Testis (tissue), 3 donors: Measurements from ENCODE around the gene CELSR3. TPM values are rescaled to one million over a fixed set of nuclear protein-coding genes. Genes with fewer than 3 reads are reported as not detected.

Experiments
- DNase-seq: peaks from one replicate; pipeline ENCODE4 v3.0.0-alpha.2; 2019
- H3K27ac ChIP-seq, 2 donors: fragments of 200-600 bp; sonication (generic); one replicate each; pipeline ENCODE4 v1.5.1; 2019
- H3K27me3 ChIP-seq: fragments of 200-600 bp; sonication (generic); one replicate; pipeline ENCODE4 v1.5.1; 2019
- H3K36me3 ChIP-seq: fragments of 200-600 bp; sonication (generic); one replicate; pipeline ENCODE4 v1.5.1; 2017; ENCODE audit warnings: low read depth; ENCODE audit errors: missing control alignments
- H3K4me1 ChIP-seq: fragments of 200-600 bp; sonication (generic); one replicate; pipeline ENCODE4 v1.5.1; 2019
- H3K4me3 ChIP-seq, 2 donors: fragments of 200-600 bp; sonication (generic); one replicate each; pipeline ENCODE4 v1.5.1; 2017 to 2019
- H3K9me3 ChIP-seq: fragments of 200-600 bp; sonication (generic); one replicate; pipeline ENCODE4 v1.5.1; 2017
- CTCF ChIP-seq, 3 experiments: fragments of 450-650 bp in 2 of 3; fragments of 200-600 bp in 1 of 3; sonication (generic) in 1 of 3; IDR thresholded peaks; one replicate each; pipeline ENCODE4 v1.5.1; 2016 to 2019; ENCODE audit warnings: antibody characterized with exemption in 3 of 3, mild to moderate bottlenecking in 2 of 3, moderate library complexity in 1 of 3
- POLR2A ChIP-seq: fragments of 450-650 bp; IDR thresholded peaks from one replicate; pipeline ENCODE4 v1.6.1; 2017; ENCODE audit warnings: antibody characterized with exemption, mild to moderate bottlenecking, moderate library complexity
- WGBS, 2 donors: methylation state at CpG; one replicate each; pipeline ENCODE4 v1.1.5; 2018; 5-methylcytosine and 5-hydroxymethylcytosine counted together
- intact Hi-C: fragments of 100-400 bp; cut with DNase I; formaldehyde crosslinking; loops from one replicate; pipeline ENCODE4 v1.15.1; 2023; ENCODE audit warnings: low total_unique reads
- polyA plus RNA-seq: library from polyadenylated mRNA; stranded (reverse); fragments of 350-450 nt; fragmentation: Illumina TruSeq; extraction: RNeasy Lipid Tissue Mini Kit (QIAGEN cat#74804); gene quantifications from one replicate; pipeline ENCODE4 v1.2.3, GENCODE V29; 2014; ENCODE audit warnings: low read depth, low replicate concordance; ENCODE audit not compliant: insufficient read depth
- total RNA-seq, 2 donors: library from RNA; depleted of rRNA; stranded (reverse); fragments of >200 nt; gene quantifications; one replicate each; pipeline ENCODE4 v1.2.3, GENCODE V29; 2016

The CELSR3 gene
- total and polyA plus RNA-seq, 3 donors from 2014 or later, result 13.5 to 17.5 (median 14.3) TPM

- WGBS, 2 donors, result 83% methylated on average over 1 to 9 of the region's 9 CpGs
- no peaks in the 10 kb centered on the region for H3K9me3 ChIP-seq
- H3K36me3 ChIP-seq, result no peaks in the 10 kb centered on the region
- no peak for DNase-seq
- no peaks in the 10 kb centered on the region for H3K4me1 ChIP-seq
- no peaks in the 10 kb centered on the region for H3K27me3 ChIP-seq
- TF ChIP-seq CTCF (IDR thresholded peaks at IDR 0.05) (no peak), POLR2A (no peak)
- intact Hi-C loops, result no loop called here
- H3K27ac ChIP-seq, result no peak overlapping the region
- no peak overlapping the region for H3K4me3 ChIP-seq
Measured at GRCh38 chr3:48674505-48674904, 11.8 kb upstream of the CELSR3 start.

GRCh38 chr3:48672522-48672921 is 9.8 kb upstream of the CELSR3 start:
- intact Hi-C loops, result no loop called here
- WGBS, 2 donors, result 36 to 40% methylated on average over 1 of the region's 1 CpG
- no peak for DNase-seq

GRCh38 chr3:48664929-48665328 is 2.2 kb upstream of the CELSR3 start:
- no peaks in the 10 kb centered on the region for H3K9me3 ChIP-seq
- intact Hi-C loops, result no loop called here
- peak overlapping the region in 1 of 2 donors; percentile 53 for H3K4me3 ChIP-seq
- H3K27me3 ChIP-seq, result no peaks in the 10 kb centered on the region
- TF ChIP-seq CTCF (IDR thresholded peaks at IDR 0.05) (no peak), POLR2A (no peak)
- no peak for DNase-seq
- 73 to 79% methylated on average over 4 of the region's 4 CpGs for WGBS, 2 donors
- peaks cover 11% of the 10 kb centered on the region for H3K4me1 ChIP-seq
- H3K27ac ChIP-seq, result peak overlapping the region in 1 of 2 donors; percentile 93
- no peaks in the 10 kb centered on the region for H3K36me3 ChIP-seq

More at GRCh38 chr3:48672522-48672921, 9.8 kb upstream of the CELSR3 start:
- H3K27ac ChIP-seq, result no peak overlapping the region
- H3K9me3 ChIP-seq, result no peaks in the 10 kb centered on the region
- TF ChIP-seq CTCF (IDR thresholded peaks at IDR 0.05) (no peak), POLR2A (no peak)
- no peak overlapping the region for H3K4me3 ChIP-seq
- H3K36me3 ChIP-seq, result no peaks in the 10 kb centered on the region
- H3K4me1 ChIP-seq, result no peaks in the 10 kb centered on the region
- H3K27me3 ChIP-seq, result no peaks in the 10 kb centered on the region

GRCh38 chr3:48664313-48664644 is 1.6 kb upstream of the CELSR3 start:
- 33 to 37% methylated on average over 11 of the region's 11 CpGs for WGBS, 2 donors
- Histone ChIP-seq H3K27ac (peak overlapping the region; percentile 80 to 93), H3K36me3 (no peaks in the 10 kb centered on the region), H3K9me3 (no peaks in the 10 kb centered on the region), H3K4me3 (peak overlapping the region; percentile 53 to 62), H3K27me3 (no peaks in the 10 kb centered on the region), H3K4me1 (peaks cover 11% of the 10 kb centered on the region)
- TF ChIP-seq CTCF (IDR thresholded peaks at IDR 0.05) (no peak), POLR2A (no peak)
- intact Hi-C loops, result no loop called here
- no peak for DNase-seq

- 0 to 1% methylated on average over 43 to 61 of the region's 66 CpGs for WGBS, 2 donors
Measured at GRCh38 chr3:48663489-48664312, 1.0 kb upstream of the CELSR3 start.

More at GRCh38 chr3:48663489-48664312, 1.0 kb upstream of the CELSR3 start:
- H3K9me3 ChIP-seq, result no peaks in the 10 kb centered on the region
- intact Hi-C loops, result no loop called here
- peak; percentile 98 for DNase-seq
- TF ChIP-seq CTCF (IDR thresholded peaks at IDR 0.05), result peak; percentile 62 to 80 (median 66)
- no peak for TF ChIP-seq POLR2A
- no peaks in the 10 kb centered on the region for H3K27me3 ChIP-seq
- H3K36me3 ChIP-seq, result no peaks in the 10 kb centered on the region
- H3K4me1 ChIP-seq, result peaks cover 11% of the 10 kb centered on the region
- peak overlapping the region; percentile 80 to 93 for H3K27ac ChIP-seq
- peak overlapping the region; percentile 53 to 62 for H3K4me3 ChIP-seq
